Colonic mucosa (tissue), 4 donors: ENCODE measurements around the gene P4HTM. TPM values are rescaled to one million over a fixed set of nuclear protein-coding genes. Genes with fewer than 3 reads are reported as not detected.

Experiments used
- DNase-seq: peaks from one replicate; pipeline ENCODE4 v3.0.0-alpha.2; 2020
- H3K27ac ChIP-seq: fragments of 200-600 bp; one replicate; pipeline ENCODE4 v1.8.0; 2021
- H3K27me3 ChIP-seq: fragments of 200-600 bp; one replicate; pipeline ENCODE4 v1.8.0; 2021
- H3K36me3 ChIP-seq: fragments of 200-600 bp; one replicate; pipeline ENCODE4 v1.8.0; 2021
- H3K4me1 ChIP-seq: fragments of 200-600 bp; one replicate; pipeline ENCODE4 v1.8.0; 2021; ENCODE audit warnings: mild to moderate bottlenecking
- H3K4me3 ChIP-seq: fragments of 200-600 bp; one replicate; pipeline ENCODE4 v1.8.0; 2021
- H3K9ac ChIP-seq, 2 donors: one replicate each; pipeline ENCODE4 v1.7.0; 2013; ENCODE audit warnings: control low read depth in 2 of 2, low read depth in 2 of 2, low read length in 2 of 2
- H3K9me3 ChIP-seq: fragments of 200-600 bp; one replicate; pipeline ENCODE4 v1.8.0; 2021
- CTCF ChIP-seq: fragments of 200-600 bp; IDR thresholded peaks from one replicate; pipeline ENCODE4 v1.8.0; 2022; ENCODE audit warnings: antibody characterized with exemption, mild to moderate bottlenecking
- intact Hi-C: fragments of 100-400 bp; cut with DNase I; formaldehyde crosslinking; loops from one replicate; pipeline ENCODE4 v1.14.1; 2022
- total RNA-seq, 2 donors: library from RNA; stranded (reverse); fragmentation: NEBNext Ultra II Directional in 1 of 2; extraction: Animal tissue kit (Norgen Biotek cat#: 25700) in 1 of 2; gene quantifications; one replicate each; pipeline ENCODE4 v1.2.1, GENCODE V29; 2021
- donor health status: healthy.
- donor health status: DM: no; HTN: no; CAD: no.
- donor health status: DM: no; HTN: no; CAD: no.

P4HTM gene
- total RNA-seq, 2 donors from 2014 or later, result 34.9 to 73.9 TPM

DNA sequence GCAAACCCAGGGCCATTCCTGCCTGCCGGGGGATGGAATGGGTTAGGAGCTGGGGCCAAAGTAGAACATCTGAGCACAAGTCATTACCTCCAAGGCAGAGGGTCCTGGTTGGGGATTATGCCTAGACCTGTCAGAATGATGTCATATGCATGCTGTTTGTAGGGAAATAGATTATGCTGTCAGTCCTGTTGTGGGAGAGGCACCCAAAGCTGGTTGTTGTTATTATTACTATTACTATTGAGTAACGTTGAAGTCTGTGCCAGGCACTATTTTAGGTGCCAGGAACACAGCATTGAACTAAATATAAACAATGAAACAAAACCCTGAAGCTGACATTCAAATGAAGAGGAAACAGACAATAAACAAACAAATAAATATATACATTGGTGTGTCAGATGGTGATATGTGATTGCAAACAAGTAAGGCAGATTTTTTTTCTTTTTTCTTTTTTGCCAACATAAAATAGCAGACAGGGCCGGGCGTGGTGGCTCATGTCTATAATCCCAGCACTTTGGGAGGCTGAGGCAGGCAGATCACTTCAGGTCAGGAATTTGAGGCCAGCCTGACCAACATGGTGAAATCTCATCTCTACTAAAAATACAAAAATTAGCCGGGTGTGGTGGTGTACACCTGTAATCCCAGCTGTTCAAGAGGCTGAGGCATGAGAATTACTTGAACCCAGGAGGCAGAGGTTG, 2.0 kb downstream of the P4HTM start:
- TF ChIP-seq CTCF, result no peak
- Histone ChIP-seq H3K4me3 (no peak overlapping the region), H3K36me3 (no peaks in the 10 kb centered on the region), H3K4me1 (peaks cover 16% of the 10 kb centered on the region), H3K27ac (no peak overlapping the region), H3K9ac (peak overlapping the region in 1 of 2 donors; percentile 88), H3K27me3 (no peaks in the 10 kb centered on the region), H3K9me3 (no peaks in the 10 kb centered on the region)
- DNase-seq, result no peak
- intact Hi-C loops, result no loop called here

DNA sequence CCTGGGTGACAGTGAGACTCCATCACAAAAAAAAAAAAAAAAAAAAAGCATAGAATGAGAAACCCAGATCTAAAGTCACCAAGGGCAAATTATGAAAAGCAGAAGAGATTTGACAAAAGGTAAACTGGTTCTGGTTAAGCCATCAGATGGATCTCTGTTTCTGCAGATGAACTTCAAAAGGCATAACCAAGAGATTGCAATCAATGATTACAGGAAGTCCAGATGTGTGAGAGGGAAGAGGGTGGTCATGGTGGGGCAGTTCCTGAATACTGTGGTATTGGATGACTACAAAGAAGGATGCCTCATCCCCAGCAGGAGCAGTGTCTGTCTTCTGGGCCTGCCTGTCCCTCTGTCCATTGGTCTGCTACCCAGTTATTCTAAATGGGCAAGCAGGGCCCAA, 3.8 kb downstream of the P4HTM start:
- Histone ChIP-seq H3K27me3 (no peaks in the 10 kb centered on the region), H3K9me3 (no peaks in the 10 kb centered on the region), H3K36me3 (no peaks in the 10 kb centered on the region), H3K9ac (no peak overlapping the region), H3K27ac (no peak overlapping the region), H3K4me1 (peaks cover 15% of the 10 kb centered on the region), H3K4me3 (no peak overlapping the region)
- intact Hi-C loops, result no loop called here
- DNase-seq, result no peak
- no peak for TF ChIP-seq CTCF

DNA sequence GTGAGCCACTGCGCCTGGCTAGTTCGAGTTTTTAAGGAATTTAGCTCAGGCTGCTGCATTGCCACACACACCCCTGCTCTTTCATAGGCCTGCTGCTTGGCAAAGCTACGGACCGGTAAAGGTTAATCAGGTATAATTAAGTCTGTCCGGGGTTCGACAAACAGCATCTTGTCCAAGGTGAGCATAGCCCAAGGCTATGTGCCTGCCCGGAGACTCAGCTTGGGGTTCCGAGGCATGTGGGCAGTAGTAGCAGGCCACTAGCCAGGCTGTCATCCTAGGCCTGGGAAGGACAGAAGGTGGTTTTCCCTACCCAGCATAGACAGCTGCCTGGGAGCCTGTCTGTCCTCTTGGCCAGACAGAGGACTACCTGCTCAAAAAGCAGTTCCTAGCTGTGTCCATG, 6.6 kb downstream of the P4HTM start:
- no peak overlapping the region for H3K4me3 ChIP-seq
- no peak for DNase-seq
- H3K27me3 ChIP-seq, result no peaks in the 10 kb centered on the region
- peaks cover under 1% of the 10 kb centered on the region for H3K4me1 ChIP-seq
- H3K9ac ChIP-seq, result no peak overlapping the region
- intact Hi-C loops, result no loop called here
- no peak overlapping the region for H3K27ac ChIP-seq
- TF ChIP-seq CTCF, result no peak
- no peaks in the 10 kb centered on the region for H3K36me3 ChIP-seq
- H3K9me3 ChIP-seq, result no peaks in the 10 kb centered on the region

- Histone ChIP-seq H3K27me3 (no peaks in the 10 kb centered on the region), H3K27ac (no peak overlapping the region), H3K9ac (no peak overlapping the region)
These were observed 7.1 kb downstream of the P4HTM start for GRCh38 chr3:48997102-48997635.

More at GRCh38 chr3:48997102-48997635, 7.1 kb downstream of the P4HTM start:
- no peaks in the 10 kb centered on the region for H3K36me3 ChIP-seq
- no peak overlapping the region for H3K4me3 ChIP-seq
- no peak for TF ChIP-seq CTCF
- H3K4me1 ChIP-seq, result no peaks in the 10 kb centered on the region
- no peak for DNase-seq
- intact Hi-C loops, result no loop called here
- H3K9me3 ChIP-seq, result no peaks in the 10 kb centered on the region
